ENCODE data around the gene RAB35.

Gene RAB35

DNA sequence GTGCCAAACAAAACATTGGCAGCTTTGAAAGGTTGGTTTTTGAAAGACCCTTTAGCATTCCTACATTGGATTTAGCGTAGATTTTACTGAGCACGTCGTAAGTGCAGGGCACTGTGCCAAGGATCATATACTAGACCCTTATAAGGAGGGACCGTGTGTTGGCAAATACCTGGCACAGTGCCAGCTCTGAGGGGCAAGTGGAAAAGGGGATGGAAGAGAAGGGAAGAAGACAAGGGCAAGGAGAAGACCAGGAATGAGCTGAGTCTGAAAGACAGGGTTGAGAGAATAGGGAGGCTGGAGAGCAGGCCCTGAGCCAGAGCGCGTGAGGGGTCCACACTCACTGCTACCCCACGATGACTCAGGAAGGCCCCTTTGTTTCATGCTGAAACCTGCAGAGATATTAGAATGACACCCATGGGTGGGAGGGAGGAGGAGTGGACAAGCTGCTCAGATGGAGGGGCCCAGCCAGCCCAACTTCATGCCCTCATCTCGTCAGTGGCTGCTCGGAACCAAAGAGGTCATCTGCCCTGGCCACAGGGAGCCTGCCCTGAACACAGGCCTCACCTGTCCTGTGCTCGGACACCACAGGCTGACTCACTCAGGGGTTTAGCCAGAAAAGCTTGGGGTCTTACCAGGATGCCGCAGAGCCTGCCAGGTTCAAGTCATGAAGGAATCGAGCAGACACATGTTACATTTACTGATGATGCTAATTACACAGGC, 25.0 kb downstream of the RAB35 start (continued):
- no peak for TF ChIP-seq ZFP41 (tag by site-specific recombination; IDR thresholded peaks at IDR 0.05; ENCODE audit: borderline replicate concordance)
- no peak for TF ChIP-seq ZXDB (tag by site-specific recombination; IDR thresholded peaks at IDR 0.05)

DNA sequence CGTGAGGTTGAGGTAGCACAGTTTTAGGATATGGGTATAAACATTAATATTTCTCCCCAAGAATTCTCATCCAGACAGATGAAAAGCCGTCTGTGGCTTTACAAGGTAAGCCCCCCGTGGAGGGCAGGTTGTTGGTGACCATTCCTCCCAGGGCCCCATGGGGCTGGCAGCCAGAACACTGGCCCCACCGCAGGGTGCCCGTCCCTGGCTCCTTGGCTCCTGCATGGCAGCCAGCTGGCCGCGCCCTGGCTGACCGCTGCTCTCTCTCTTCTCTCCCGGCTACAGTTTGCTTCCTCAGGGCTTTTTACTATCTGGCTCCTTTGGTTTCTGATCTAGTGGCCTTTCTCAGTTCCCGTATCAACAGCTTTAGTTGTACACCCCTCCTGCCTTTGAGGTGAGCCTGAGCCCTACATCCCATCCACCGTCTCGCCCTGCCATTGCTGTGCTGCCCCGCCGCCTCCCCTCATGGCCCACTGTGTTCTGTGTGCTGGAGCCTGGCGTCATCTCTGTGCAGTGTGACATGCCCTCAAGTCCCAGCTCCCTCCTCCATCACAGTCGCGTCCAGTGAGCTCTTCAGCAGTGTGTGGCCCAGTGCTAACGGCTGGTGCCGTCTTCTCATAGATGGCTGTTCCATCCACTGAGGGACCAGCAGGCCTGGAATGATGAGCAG, 25.8 kb downstream of the RAB35 start:
- H3K9me3 ChIP-seq (ENCODE audit: control insufficient read depth, insufficient read depth, low read depth, low read length): no peaks in the 10 kb centered on the region
- no peak overlapping the region for H3K4me3 ChIP-seq (ENCODE audit: low read depth, low read length)
- peaks cover 8% of the 10 kb centered on the region; the same call in 1 of the 2 replicates for H3K4me1 ChIP-seq (ENCODE audit: control insufficient read depth, insufficient read depth, low read length)
- POLR2A ChIA-PET: interaction anchor here (0.6 kb wide), 1 partner anchor 582 kb away, joined by 3 read pairs; no protein-coding TSS in a partner anchor
- CTCF ChIA-PET: interaction anchor here (0.6 to 1.2 kb wide), 2 partner anchors 8 to 34 kb away, joined by 3 read pairs; no protein-coding TSS in a partner anchor
- peaks cover 0 to 18% of the 10 kb centered on the region in 2 experiments; a peak in 1 of 3 replicates for H3K36me3 ChIP-seq (ENCODE audit: control insufficient read depth in 2 of 2, insufficient read depth in 1 of 2, low read length in 2 of 2)
- no peak overlapping the region for H3K27ac ChIP-seq (ENCODE audit: extremely low read depth, low read depth, low read length)
- TF ChIP-seq ZNF37A (tag by site-specific recombination; IDR thresholded peaks at IDR 0.05): no peak
- TF ChIP-seq ZIC2 (tag by site-specific recombination; IDR thresholded peaks at IDR 0.05): peak; percentile 45; the same call in 1 of the 2 replicates
- TF ChIP-seq ZNF341 (tag by site-specific recombination; IDR thresholded peaks at IDR 0.05; ENCODE audit: low read depth): peak; percentile 62

DNA sequence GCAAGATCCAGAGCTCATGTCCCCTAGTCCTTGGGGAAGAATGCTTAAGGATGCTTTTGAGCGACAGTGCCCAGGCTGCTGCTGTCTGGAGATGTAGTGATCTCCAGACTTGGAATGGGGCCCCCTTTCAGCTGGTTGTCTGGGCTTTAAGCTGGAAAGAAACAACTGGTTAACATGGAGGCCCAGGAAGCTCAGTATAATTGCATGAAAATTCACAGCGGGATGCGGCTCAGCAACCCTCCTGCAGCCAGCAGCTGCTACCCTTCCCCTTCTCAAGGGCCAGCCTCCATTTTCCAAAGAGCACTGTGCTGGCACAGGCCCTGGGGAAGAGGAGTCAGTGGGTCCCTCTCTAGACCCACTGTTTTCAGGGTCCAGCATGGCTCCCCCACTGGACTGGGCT, 26.3 kb downstream of the RAB35 start:
- Histone ChIP-seq H3K36me3 (ENCODE audit: control insufficient read depth in 2 of 2, insufficient read depth in 1 of 2, low read length in 2 of 2) (peaks cover 0 to 18% of the 10 kb centered on the region in 2 experiments; a peak in 1 of 3 replicates), H3K9me3 (ENCODE audit: control insufficient read depth, insufficient read depth, low read depth, low read length) (no peaks in the 10 kb centered on the region), H3K4me3 (ENCODE audit: low read depth, low read length) (no peak overlapping the region), H3K27ac (ENCODE audit: extremely low read depth, low read depth, low read length) (no peak overlapping the region), H3K4me1 (ENCODE audit: control insufficient read depth, insufficient read depth, low read length) (peaks cover 8% of the 10 kb centered on the region; the same call in 1 of the 2 replicates)
- POLR2A ChIA-PET: interaction anchor here (0.6 kb wide), 1 partner anchor 30 kb away, joined by 6 read pairs; no protein-coding TSS in a partner anchor
- TF ChIP-seq ZFP69B (tag by site-specific recombination; IDR thresholded peaks at IDR 0.05) (no peak), ZNF529 (tag by site-specific recombination; IDR thresholded peaks at IDR 0.05; ENCODE audit: insufficient replicate concordance) (no peak), GFI1B (tag by site-specific recombination; IDR thresholded peaks at IDR 0.05) (no peak), OVOL3 (tag by site-specific recombination; IDR thresholded peaks at IDR 0.05) (no peak), ZNF626 (tag by site-specific recombination; IDR thresholded peaks at IDR 0.05) (no peak), ZNF157 (tag by site-specific recombination; IDR thresholded peaks at IDR 0.05) (no peak), BCL11A (tag by site-specific recombination; IDR thresholded peaks at IDR 0.05; ENCODE audit: low read depth) (no peak), ZNF366 (tag by site-specific recombination; conservative IDR thresholded peaks at IDR 0.05) (no peak), YY1 (tag by site-specific recombination; IDR thresholded peaks at IDR 0.05) (no peak), ZNF558 (tag by site-specific recombination; IDR thresholded peaks at IDR 0.05) (no peak)
- TF ChIP-seq, protein P1, sequence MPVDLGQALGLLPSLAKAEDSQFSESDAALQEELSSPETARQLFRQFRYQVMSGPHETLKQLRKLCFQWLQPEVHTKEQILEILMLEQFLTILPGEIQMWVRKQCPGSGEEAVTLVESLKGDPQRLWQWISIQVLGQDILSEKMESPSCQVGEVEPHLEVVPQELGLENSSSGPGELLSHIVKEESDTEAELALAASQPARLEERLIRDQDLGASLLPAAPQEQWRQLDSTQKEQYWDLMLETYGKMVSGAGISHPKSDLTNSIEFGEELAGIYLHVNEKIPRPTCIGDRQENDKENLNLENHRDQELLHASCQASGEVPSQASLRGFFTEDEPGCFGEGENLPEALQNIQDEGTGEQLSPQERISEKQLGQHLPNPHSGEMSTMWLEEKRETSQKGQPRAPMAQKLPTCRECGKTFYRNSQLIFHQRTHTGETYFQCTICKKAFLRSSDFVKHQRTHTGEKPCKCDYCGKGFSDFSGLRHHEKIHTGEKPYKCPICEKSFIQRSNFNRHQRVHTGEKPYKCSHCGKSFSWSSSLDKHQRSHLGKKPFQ (tag by site-specific recombination; IDR thresholded peaks at IDR 0.05): no peak
- TF ChIP-seq, protein P2, sequence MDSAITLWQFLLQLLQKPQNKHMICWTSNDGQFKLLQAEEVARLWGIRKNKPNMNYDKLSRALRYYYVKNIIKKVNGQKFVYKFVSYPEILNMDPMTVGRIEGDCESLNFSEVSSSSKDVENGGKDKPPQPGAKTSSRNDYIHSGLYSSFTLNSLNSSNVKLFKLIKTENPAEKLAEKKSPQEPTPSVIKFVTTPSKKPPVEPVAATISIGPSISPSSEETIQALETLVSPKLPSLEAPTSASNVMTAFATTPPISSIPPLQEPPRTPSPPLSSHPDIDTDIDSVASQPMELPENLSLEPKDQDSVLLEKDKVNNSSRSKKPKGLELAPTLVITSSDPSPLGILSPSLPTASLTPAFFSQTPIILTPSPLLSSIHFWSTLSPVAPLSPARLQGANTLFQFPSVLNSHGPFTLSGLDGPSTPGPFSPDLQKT (IDR thresholded peaks at IDR 0.05; ENCODE audit: borderline replicate concordance, low read depth, low read length): no peak
- TF ChIP-seq, protein P3, sequence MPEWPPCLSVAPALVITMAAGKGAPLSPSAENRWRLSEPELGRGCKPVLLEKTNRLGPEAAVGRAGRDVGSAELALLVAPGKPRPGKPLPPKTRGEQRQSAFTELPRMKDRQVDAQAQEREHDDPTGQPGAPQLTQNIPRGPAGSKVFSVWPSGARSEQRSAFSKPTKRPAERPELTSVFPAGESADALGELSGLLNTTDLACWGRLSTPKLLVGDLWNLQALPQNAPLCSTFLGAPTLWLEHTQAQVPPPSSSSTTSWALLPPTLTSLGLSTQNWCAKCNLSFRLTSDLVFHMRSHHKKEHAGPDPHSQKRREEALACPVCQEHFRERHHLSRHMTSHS (tag by site-specific recombination; IDR thresholded peaks at IDR 0.05): no peak
- CTCF ChIA-PET: no interaction called here

Measured in HEK293 (cell line).